Nephron progenitor cell (in vitro differentiated cells): ENCODE data around the gene CEACAM6.
"Not testable (repeated sequence)": the region's sequence is repeated elsewhere in the genome, so short reads cannot be mapped to it uniquely, and the experiment has no call there.

Source experiments
- DNase-seq: peaks from one replicate; pipeline ENCODE4 v3.0.0; 2021
- H3K27ac Mint-ChIP-seq: 2 replicates; pipeline ENCODE4 v1.8.0; 2021; ENCODE audit warnings: mild to moderate bottlenecking, moderate library complexity, mixed read lengths
- H3K27me3 Mint-ChIP-seq: 2 replicates; pipeline ENCODE4 v1.8.0; 2021; ENCODE audit warnings: mild to moderate bottlenecking, low read depth, mixed read lengths; ENCODE audit not compliant: poor library complexity
- H3K36me3 Mint-ChIP-seq: 2 replicates; pipeline ENCODE4 v1.8.0; 2021; ENCODE audit warnings: low read depth, mixed read lengths
- H3K4me1 Mint-ChIP-seq: 2 replicates; pipeline ENCODE4 v1.8.0; 2021; ENCODE audit warnings: mixed read lengths
- H3K4me3 Mint-ChIP-seq: 2 replicates; pipeline ENCODE4 v1.8.0; 2021; ENCODE audit warnings: mild to moderate bottlenecking, moderate library complexity, mixed read lengths
- H3K9me3 Mint-ChIP-seq: 2 replicates; pipeline ENCODE4 v1.8.0; 2021; ENCODE audit warnings: mild to moderate bottlenecking, moderate library complexity, mixed read lengths
- TF ChIP-seq, protein P1 (sequence below): fragments of 200-600 bp; sonication (generic); IDR thresholded peaks from 2 replicates; pipeline ENCODE4 v1.5.0; 2021; ENCODE audit warnings: antibody characterized with exemption

Gene CEACAM6

DNA sequence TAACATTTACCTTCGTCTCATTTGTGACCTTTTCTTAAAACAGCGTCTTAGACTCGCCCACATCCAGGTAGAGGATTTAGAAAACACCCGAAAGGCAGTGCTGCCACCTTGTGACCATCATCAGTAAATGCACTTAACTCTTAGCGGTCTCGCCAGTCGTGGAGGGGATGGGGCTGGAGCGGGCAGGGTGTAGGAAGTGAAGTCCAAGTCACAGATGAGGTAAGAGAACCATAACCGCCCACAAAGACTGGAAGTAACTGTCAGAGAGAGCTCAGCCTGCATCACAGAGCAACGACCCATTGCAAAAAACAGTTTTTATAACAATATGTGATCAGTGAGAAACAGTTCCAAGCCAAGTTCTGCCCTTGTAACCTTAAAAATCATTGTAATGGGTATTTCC is 30.3 kb downstream of the CEACAM6 start:
- TF ChIP-seq, protein P1, sequence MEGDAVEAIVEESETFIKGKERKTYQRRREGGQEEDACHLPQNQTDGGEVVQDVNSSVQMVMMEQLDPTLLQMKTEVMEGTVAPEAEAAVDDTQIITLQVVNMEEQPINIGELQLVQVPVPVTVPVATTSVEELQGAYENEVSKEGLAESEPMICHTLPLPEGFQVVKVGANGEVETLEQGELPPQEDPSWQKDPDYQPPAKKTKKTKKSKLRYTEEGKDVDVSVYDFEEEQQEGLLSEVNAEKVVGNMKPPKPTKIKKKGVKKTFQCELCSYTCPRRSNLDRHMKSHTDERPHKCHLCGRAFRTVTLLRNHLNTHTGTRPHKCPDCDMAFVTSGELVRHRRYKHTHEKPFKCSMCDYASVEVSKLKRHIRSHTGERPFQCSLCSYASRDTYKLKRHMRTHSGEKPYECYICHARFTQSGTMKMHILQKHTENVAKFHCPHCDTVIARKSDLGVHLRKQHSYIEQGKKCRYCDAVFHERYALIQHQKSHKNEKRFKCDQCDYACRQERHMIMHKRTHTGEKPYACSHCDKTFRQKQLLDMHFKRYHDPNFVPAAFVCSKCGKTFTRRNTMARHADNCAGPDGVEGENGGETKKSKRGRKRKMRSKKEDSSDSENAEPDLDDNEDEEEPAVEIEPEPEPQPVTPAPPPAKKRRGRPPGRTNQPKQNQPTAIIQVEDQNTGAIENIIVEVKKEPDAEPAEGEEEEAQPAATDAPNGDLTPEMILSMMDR: peak; percentile 67
- peak; percentile 61 for DNase-seq
- Mint-ChIP-seq H3K27me3 (peaks cover 46% of the 10 kb centered on the region), H3K27ac (no peak overlapping the region), H3K4me1 (no peaks in the 10 kb centered on the region), H3K36me3 (no peaks in the 10 kb centered on the region), H3K4me3 (no peak overlapping the region), H3K9me3 (peaks cover 14% of the 10 kb centered on the region)

- no peaks in the 10 kb centered on the region for H3K4me1 Mint-ChIP-seq
- H3K4me3 Mint-ChIP-seq: no peak overlapping the region
- TF ChIP-seq, protein P1: no peak
- H3K27me3 Mint-ChIP-seq: peaks cover 50% of the 10 kb centered on the region
- H3K9me3 Mint-ChIP-seq: peaks cover 8% of the 10 kb centered on the region
- H3K27ac Mint-ChIP-seq: no peak overlapping the region
- H3K36me3 Mint-ChIP-seq: no peaks in the 10 kb centered on the region
- DNase-seq: no peak
Observed at GRCh38 chr19:41787055-41787454, 31.7 kb downstream of the CEACAM6 start.

GRCh38 chr19:41788518-41788917 is 33.2 kb downstream of the CEACAM6 start:
- not testable (repeated sequence) for H3K4me1 Mint-ChIP-seq, H3K4me3 Mint-ChIP-seq, H3K27ac Mint-ChIP-seq

GRCh38 chr19:41789053-41789452 is 33.7 kb downstream of the CEACAM6 start:
- H3K9me3 Mint-ChIP-seq, H3K36me3 Mint-ChIP-seq, DNase-seq, H3K4me1 Mint-ChIP-seq, H3K4me3 Mint-ChIP-seq, H3K27ac Mint-ChIP-seq: not testable (repeated sequence)
- peaks cover 61% of the 10 kb centered on the region for H3K27me3 Mint-ChIP-seq

More at GRCh38 chr19:41788518-41788917, 33.2 kb downstream of the CEACAM6 start:
- H3K9me3 Mint-ChIP-seq, H3K36me3 Mint-ChIP-seq, DNase-seq: not testable (repeated sequence)
- peaks cover 58% of the 10 kb centered on the region for H3K27me3 Mint-ChIP-seq

GRCh38 chr19:41792513-41793413 is 37.4 kb downstream of the CEACAM6 start:
- no peak overlapping the region for H3K27ac Mint-ChIP-seq
- DNase-seq: peak; percentile 47
- H3K27me3 Mint-ChIP-seq: peaks cover 39% of the 10 kb centered on the region
- H3K4me1 Mint-ChIP-seq: no peaks in the 10 kb centered on the region
- no peak overlapping the region for H3K4me3 Mint-ChIP-seq
- TF ChIP-seq, protein P1: peak; percentile 52
- peaks cover 3% of the 10 kb centered on the region for H3K9me3 Mint-ChIP-seq
- no peaks in the 10 kb centered on the region for H3K36me3 Mint-ChIP-seq

- no peak overlapping the region for H3K27ac Mint-ChIP-seq
- peaks cover 38% of the 10 kb centered on the region for H3K27me3 Mint-ChIP-seq
- H3K9me3 Mint-ChIP-seq: peaks cover 3% of the 10 kb centered on the region
- TF ChIP-seq, protein P1: no peak
- no peak for DNase-seq
- H3K4me3 Mint-ChIP-seq: no peak overlapping the region
- no peaks in the 10 kb centered on the region for H3K36me3 Mint-ChIP-seq
- H3K4me1 Mint-ChIP-seq: no peaks in the 10 kb centered on the region
Observed at GRCh38 chr19:41793414-41793727, 38.0 kb downstream of the CEACAM6 start.

DNA sequence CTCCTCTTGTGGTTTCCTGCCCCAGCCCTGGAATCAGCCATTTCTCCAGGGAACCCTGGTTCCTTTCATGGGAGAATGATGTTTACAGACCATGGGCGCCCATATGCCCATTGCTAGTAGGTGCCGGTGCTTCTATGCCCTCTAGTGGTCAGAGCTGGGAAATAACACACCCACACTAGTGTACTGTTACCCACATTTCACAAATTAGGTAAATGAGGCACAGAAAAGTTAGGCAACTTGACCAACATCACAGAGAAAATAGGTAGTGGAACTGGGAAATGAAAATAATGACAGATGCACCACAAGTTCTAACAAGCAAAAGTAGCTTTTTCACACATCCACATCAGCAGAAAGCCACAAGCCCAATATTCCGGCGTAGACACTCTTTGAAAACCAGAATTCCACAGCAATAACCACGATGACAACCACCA is 39.7 kb downstream of the CEACAM6 start:
- peaks cover 34% of the 10 kb centered on the region for H3K27me3 Mint-ChIP-seq
- peaks cover 10% of the 10 kb centered on the region for H3K4me1 Mint-ChIP-seq
- peak; percentile 53 for DNase-seq
- no peak overlapping the region for H3K4me3 Mint-ChIP-seq
- peaks cover 17% of the 10 kb centered on the region for H3K9me3 Mint-ChIP-seq
- TF ChIP-seq, protein P1: peak; percentile 68
- H3K36me3 Mint-ChIP-seq: no peaks in the 10 kb centered on the region
- H3K27ac Mint-ChIP-seq: no peak overlapping the region
